IMR-90 (cell line): ENCODE measurements around the gene CEP95.

Experiments
- MAZ ChIP-seq: IDR thresholded peaks from 2 replicates; pipeline ENCODE4 v1.6.1; 2012; ENCODE audit warnings: low read depth, mild to moderate bottlenecking, low read length, improper control_type of control experiment, moderate library complexity, borderline replicate concordance
- POLR2A ChIP-seq: IDR thresholded peaks from 2 replicates; pipeline ENCODE4 v1.6.1; 2012; ENCODE audit warnings: mild to moderate bottlenecking, low read depth, low read length
- RCOR1 ChIP-seq: IDR thresholded peaks from 2 replicates; pipeline ENCODE4 v1.6.1; 2012; ENCODE audit warnings: mild to moderate bottlenecking, low read length, improper control_type of control experiment; ENCODE audit not compliant: insufficient replicate concordance
- SMC3 ChIP-seq: fragments of 150-350 bp; IDR thresholded peaks from 2 replicates; pipeline ENCODE4 v1.6.1; 2016; ENCODE audit warnings: low read depth, mild to moderate bottlenecking, antibody characterized with exemption, low read length, moderate library complexity
- TF ChIP-seq, protein P1 (sequence below): conservative IDR thresholded peaks from 2 replicates; pipeline ENCODE4 v1.5.1; 2012; ENCODE audit warnings: mild to moderate bottlenecking, low read depth, low read length, improper control_type of control experiment

DNA sequence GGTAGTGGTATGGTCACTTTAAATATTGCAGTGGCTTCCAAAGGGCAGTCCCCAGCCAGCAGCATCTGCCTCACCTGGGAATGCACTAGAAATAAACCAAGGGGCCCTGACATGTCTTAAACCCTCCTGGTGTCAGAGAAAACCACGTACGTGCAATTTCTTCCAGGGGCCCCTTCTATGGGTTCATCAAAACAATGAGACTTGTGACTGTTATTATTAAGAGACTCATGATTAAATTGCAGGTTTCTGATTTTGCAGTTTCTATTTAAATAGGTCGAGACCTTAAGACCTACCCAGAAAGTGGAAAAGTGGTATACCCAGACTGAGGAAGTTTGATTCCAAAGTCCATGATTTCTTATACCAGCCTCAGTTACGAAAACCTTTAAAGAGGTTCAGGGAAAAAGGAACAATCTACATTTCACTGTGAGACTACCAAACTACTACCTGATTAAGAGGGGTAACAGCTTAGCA lies 9.2 kb upstream of the CEP95 start:
- TF ChIP-seq POLR2A (no peak; the same call in 1 of the 2 replicates), SMC3 (no peak), MAZ (no peak), RCOR1 (no peak)
- TF ChIP-seq, protein P1, sequence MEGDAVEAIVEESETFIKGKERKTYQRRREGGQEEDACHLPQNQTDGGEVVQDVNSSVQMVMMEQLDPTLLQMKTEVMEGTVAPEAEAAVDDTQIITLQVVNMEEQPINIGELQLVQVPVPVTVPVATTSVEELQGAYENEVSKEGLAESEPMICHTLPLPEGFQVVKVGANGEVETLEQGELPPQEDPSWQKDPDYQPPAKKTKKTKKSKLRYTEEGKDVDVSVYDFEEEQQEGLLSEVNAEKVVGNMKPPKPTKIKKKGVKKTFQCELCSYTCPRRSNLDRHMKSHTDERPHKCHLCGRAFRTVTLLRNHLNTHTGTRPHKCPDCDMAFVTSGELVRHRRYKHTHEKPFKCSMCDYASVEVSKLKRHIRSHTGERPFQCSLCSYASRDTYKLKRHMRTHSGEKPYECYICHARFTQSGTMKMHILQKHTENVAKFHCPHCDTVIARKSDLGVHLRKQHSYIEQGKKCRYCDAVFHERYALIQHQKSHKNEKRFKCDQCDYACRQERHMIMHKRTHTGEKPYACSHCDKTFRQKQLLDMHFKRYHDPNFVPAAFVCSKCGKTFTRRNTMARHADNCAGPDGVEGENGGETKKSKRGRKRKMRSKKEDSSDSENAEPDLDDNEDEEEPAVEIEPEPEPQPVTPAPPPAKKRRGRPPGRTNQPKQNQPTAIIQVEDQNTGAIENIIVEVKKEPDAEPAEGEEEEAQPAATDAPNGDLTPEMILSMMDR, result no peak
